Measurements from ENCODE around the gene GRK3.

DNA sequence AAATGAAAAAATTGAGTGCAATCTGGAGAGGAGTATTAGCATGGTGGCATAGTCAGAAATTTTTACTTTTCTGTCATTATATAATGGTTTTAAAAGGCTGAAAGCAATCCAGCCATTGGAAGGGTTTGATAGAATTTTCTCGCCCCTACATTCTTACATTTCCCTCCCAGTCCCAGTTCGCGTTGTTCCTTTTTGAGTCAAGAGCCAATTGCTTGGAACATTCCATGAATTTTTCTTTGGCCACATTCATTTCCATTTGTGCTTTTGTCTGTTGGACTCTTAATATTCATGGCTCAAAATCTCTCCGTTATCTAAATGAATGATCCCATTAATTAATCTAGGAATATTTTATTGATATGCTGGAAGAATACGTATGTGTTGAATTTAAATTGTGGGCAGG, 66.0 kb downstream of the GRK3 start:
- TF ChIP-seq POLR2AphosphoS5 (IDR thresholded peaks at IDR 0.05) (no peak), POLR2A (IDR thresholded peaks at IDR 0.05) (no peak)

Data from suprapubic skin (tissue), 4 donors.